AG04449 (cell line): ENCODE measurements around the gene UVRAG.

Experiments used
- CTCF ChIA-PET: fragments of 350-600 bp; formaldehyde crosslinking; extraction: SDS; loops from one replicate; lab custom pipeline; 2021; ENCODE audit warnings: antibody characterized with exemption; lab: Yijun Ruan, JAX
- POLR2A ChIA-PET: fragments of 400-600, 350-600 bp; formaldehyde crosslinking; extraction: SDS; loops from one replicate; lab custom pipeline; 2020; ENCODE audit warnings: antibody characterized with exemption, inconsistent platforms; lab: Yijun Ruan, JAX
- DNase-seq: peaks from one replicate; pipeline ENCODE4 v3.0.0-alpha.2; 2010; ENCODE audit warnings: low read depth, low spot score
- H3K4me3 ChIP-seq: 2 replicates; pipeline ENCODE4 v1.5.1; 2011; ENCODE audit warnings: low read depth, mild to moderate bottlenecking, control low read depth, low read length
- CTCF ChIP-seq: IDR thresholded peaks from one replicate; pipeline ENCODE4 v1.5.1; 2011; ENCODE audit warnings: mild to moderate bottlenecking, moderate library complexity, low read length, control low read depth, inconsistent platforms; ENCODE audit not compliant: insufficient read depth; ENCODE audit errors: missing control alignments

UVRAG gene

GRCh38 chr11:76090174-76090573 lies 275.2 kb downstream of the UVRAG start:
- POLR2A ChIA-PET, result no interaction called here
- CTCF ChIA-PET, result interaction anchor here (1.0 to 1.5 kb wide), 2 partner anchors 15 to 20 kb away, joined by 3 read pairs; no protein-coding TSS in a partner anchor
- no peak for TF ChIP-seq CTCF
- no peak overlapping the region for H3K4me3 ChIP-seq
- no peak for DNase-seq

- no peak overlapping the region for H3K4me3 ChIP-seq
- POLR2A ChIA-PET, result no interaction called here
- no peak for DNase-seq
- no peak for TF ChIP-seq CTCF
- CTCF ChIA-PET, result interaction anchor here (1.0 to 1.5 kb wide), 2 partner anchors 16 to 19 kb away, joined by 3 read pairs; no protein-coding TSS in a partner anchor
Measured at GRCh38 chr11:76090821-76091220, 275.8 kb downstream of the UVRAG start.

GRCh38 chr11:76094740-76095139 lies 279.7 kb downstream of the UVRAG start:
- POLR2A ChIA-PET, result no interaction called here

GRCh38 chr11:76095891-76096290 lies 280.9 kb downstream of the UVRAG start:
- no peak for TF ChIP-seq CTCF
- no peak for DNase-seq
- CTCF ChIA-PET, result interaction anchor here (0.6 to 2.1 kb wide), 3 partner anchors 10 to 56 kb away, joined by 3 to 7 read pairs (median 3); no protein-coding TSS in a partner anchor
- H3K4me3 ChIP-seq, result no peak overlapping the region
- POLR2A ChIA-PET, result interaction anchor here (0.6 kb wide), 1 partner anchor 1602 kb away, joined by 3 read pairs; the partner anchor contains the start of gene LIPT2

More at GRCh38 chr11:76094740-76095139, 279.7 kb downstream of the UVRAG start:
- CTCF ChIA-PET, result no interaction called here
- no peak for TF ChIP-seq CTCF
- DNase-seq, result no peak
- no peak overlapping the region for H3K4me3 ChIP-seq

GRCh38 chr11:76096552-76096951 lies 281.5 kb downstream of the UVRAG start:
- no peak overlapping the region for H3K4me3 ChIP-seq
- no peak for TF ChIP-seq CTCF
- ChIA-PET POLR2A (no interaction called here), CTCF (interaction anchor here (1.0 to 2.1 kb wide), 2 partner anchors 10 to 56 kb away, joined by 3 to 7 read pairs; no protein-coding TSS in a partner anchor)
- no peak for DNase-seq

- ChIA-PET CTCF (interaction anchor here (0.8 kb wide), 1 partner anchor 10 kb away, joined by 3 read pairs; no protein-coding TSS in a partner anchor), POLR2A (no interaction called here)
- TF ChIP-seq CTCF, result no peak
- H3K4me3 ChIP-seq, result no peak overlapping the region
- no peak for DNase-seq
Measured at GRCh38 chr11:76102802-76103201, 287.8 kb downstream of the UVRAG start.
